ENCODE data around the gene CNTNAP1.

GRCh38 chr17:42639525-42640113, 42.7 kb upstream of the CNTNAP1 start:
- TF ChIP-seq TAF1 (IDR thresholded peaks at IDR 0.05; ENCODE audit: low read depth, low read length), result no peak
- no peak for TF ChIP-seq POLR2A (IDR thresholded peaks at IDR 0.05; ENCODE audit: low read depth, low read length)
- TF ChIP-seq POLR2AphosphoS5 (IDR thresholded peaks at IDR 0.05; ENCODE audit: low read depth, low read length), result no peak

Measured in GM12891 (cell line).